SK-N-SH (cell line): ENCODE results near the gene WFIKKN1. TPM values are rescaled to one million over a fixed set of nuclear protein-coding genes. Genes with fewer than 3 reads are reported as not detected.

Experiments used
- CTCF ChIA-PET: fragments of 300-600, 350-600 bp; formaldehyde crosslinking; extraction: SDS; loops from one replicate; lab custom pipeline; 2021; lab: Yijun Ruan, JAX
- POLR2A ChIA-PET: fragments of 350-600 bp; sonication (Branson Sonifier 250); formaldehyde crosslinking; extraction: SDS; loops from one replicate; lab custom pipeline; 2020; ENCODE audit warnings: antibody characterized with exemption, inconsistent platforms; lab: Yijun Ruan, JAX
- DNase-seq: peaks from one replicate; pipeline ENCODE4 v3.0.0; 2012
- H2AFZ ChIP-seq: fragments of 200-600 bp; sonication (generic); 2 replicates; pipeline ENCODE4 v1.8.1; 2016; ENCODE audit warnings: antibody characterized with exemption, mild to moderate bottlenecking, low read depth
- H3F3A ChIP-seq: fragments of 200-600 bp; sonication (generic); replicated peaks from 2 replicates; pipeline ENCODE3; 2016; ENCODE audit warnings: antibody characterized with exemption, mild to moderate bottlenecking; ENCODE audit not compliant: insufficient read depth
- H3K27ac ChIP-seq, 2 experiments: fragments of 200-500 bp in 1 of 2; fragments of 200-600 bp in 1 of 2; sonication (Bioruptor generic) in 1 of 2; sonication (generic), shearing (Covaris generic) in 1 of 2; 2 replicates each; pipeline versions ENCODE4 v1.5.1 to v1.6.1; 2014 to 2016; ENCODE audit warnings: low read depth in 2 of 2, inconsistent platforms in 1 of 2, low read length in 1 of 2, mild to moderate bottlenecking in 1 of 2, mixed read lengths in 1 of 2
- H3K27me3 ChIP-seq: fragments of 200-600 bp; sonication (generic), shearing (Covaris generic); 2 replicates; pipeline ENCODE4 v1.6.1; 2016; ENCODE audit warnings: mixed run types; ENCODE audit not compliant: insufficient read depth
- H3K36me3 ChIP-seq, 2 experiments: fragments of 200-500 bp in 1 of 2; fragments of 200-600 bp in 1 of 2; sonication (Bioruptor generic) in 1 of 2; sonication (generic) in 1 of 2; replicated peaks in 1 of 2; 2 replicates each; pipeline versions ENCODE3 to v1.5.1; 2014 to 2016; ENCODE audit warnings: low read length in 1 of 2, mild to moderate bottlenecking in 1 of 2; ENCODE audit not compliant: insufficient read depth in 2 of 2, control insufficient read depth in 1 of 2
- H3K4me1 ChIP-seq, 2 experiments: fragments of 200-500 bp in 1 of 2; fragments of 200-600 bp in 1 of 2; sonication (Bioruptor generic) in 1 of 2; sonication (generic), shearing (Covaris generic) in 1 of 2; 2 replicates each; pipeline versions ENCODE4 v1.5.1 to v1.6.1; 2014 to 2016; ENCODE audit warnings: low read depth in 1 of 2, low read length in 1 of 2, mixed run types in 1 of 2; ENCODE audit not compliant: insufficient read depth in 2 of 2, control insufficient read depth in 1 of 2
- H3K4me2 ChIP-seq: fragments of 200-600 bp; sonication (generic), shearing (Covaris generic); 2 replicates; pipeline ENCODE4 v1.6.1; 2017; ENCODE audit warnings: mixed run types
- H3K4me3 ChIP-seq, 2 experiments: fragments of 200-500 bp in 1 of 2; fragments of 200-600 bp in 1 of 2; sonication (Bioruptor generic) in 1 of 2; sonication (generic), shearing (Covaris generic) in 1 of 2; 2 replicates each; pipeline versions ENCODE4 v1.5.1 to v1.8.1; 2014 to 2016; ENCODE audit warnings: low read depth in 2 of 2, inconsistent platforms in 1 of 2, low read length in 1 of 2, mild to moderate bottlenecking in 1 of 2, mixed read lengths in 1 of 2, moderate library complexity in 1 of 2
- H3K79me2 ChIP-seq: fragments of 200-600 bp; sonication (generic); 2 replicates; pipeline ENCODE4 v1.8.1; 2017; ENCODE audit warnings: mild to moderate bottlenecking; ENCODE audit not compliant: insufficient read depth
- H3K9ac ChIP-seq: fragments of 200-600 bp; sonication (generic); 2 replicates; pipeline ENCODE4 v1.6.1; 2017; ENCODE audit warnings: mixed run types
- H3K9me2 ChIP-seq: fragments of 200-600 bp; sonication (generic); 2 replicates; pipeline ENCODE4 v1.6.1; 2017; ENCODE audit warnings: mixed run types
- H3K9me3 ChIP-seq: fragments of 200-600 bp; sonication (generic); 2 replicates; pipeline ENCODE4 v1.6.1; 2017; ENCODE audit warnings: mixed run types, mild to moderate bottlenecking, moderate library complexity
- H4K20me1 ChIP-seq: fragments of 200-600 bp; sonication (generic); 2 replicates; pipeline ENCODE4 v1.6.1; 2017; ENCODE audit warnings: mild to moderate bottlenecking, mixed run types; ENCODE audit not compliant: insufficient read depth
- CTCF ChIP-seq: fragments of 200-600 bp; sonication (generic); IDR thresholded peaks from 2 replicates; pipeline ENCODE4 v1.6.1; 2017; ENCODE audit warnings: antibody characterized with exemption, mild to moderate bottlenecking, moderate library complexity
- ELF1 ChIP-seq: IDR thresholded peaks from 2 replicates; pipeline ENCODE4 v1.4.0; 2012
- EZH2phosphoT487 ChIP-seq: fragments of 200-600 bp; sonication (generic); IDR thresholded peaks from 2 replicates; pipeline ENCODE4 v1.6.1; 2017; ENCODE audit warnings: low read depth, mixed run types, mild to moderate bottlenecking, antibody characterized with exemption, moderate library complexity, borderline replicate concordance
- FOXM1 ChIP-seq: IDR thresholded peaks from 2 replicates; pipeline ENCODE4 v1.4.0; 2012; ENCODE audit warnings: low read depth, mild to moderate bottlenecking
- GABPA ChIP-seq: IDR thresholded peaks from 2 replicates; pipeline ENCODE4 v1.4.0; 2012; ENCODE audit warnings: low read depth, mild to moderate bottlenecking
- GATA2 ChIP-seq: sonication (generic); formaldehyde crosslinking; IDR thresholded peaks from 2 replicates; pipeline ENCODE4 v1.5.0; 2020; ENCODE audit warnings: mild to moderate bottlenecking, missing genetic modification reagents
- IRF3 ChIP-seq: fragments of 150-350 bp; IDR thresholded peaks from 2 replicates; pipeline ENCODE4 v1.6.1; 2016; ENCODE audit warnings: mild to moderate bottlenecking, low read depth, low read length
- MAX ChIP-seq: IDR thresholded peaks from 2 replicates; pipeline ENCODE4 v1.4.0; 2012; ENCODE audit warnings: low read depth
- MEF2A ChIP-seq: IDR thresholded peaks from 2 replicates; pipeline ENCODE4 v1.4.0; 2012; ENCODE audit warnings: low read depth, borderline replicate concordance
- NFIC ChIP-seq: IDR thresholded peaks from 2 replicates; pipeline ENCODE4 v1.4.0; 2012; ENCODE audit warnings: borderline replicate concordance
- NRF1 ChIP-seq: IDR thresholded peaks from 2 replicates; pipeline ENCODE4 v1.6.1; 2012; ENCODE audit warnings: low read depth, mild to moderate bottlenecking, low read length
- PBX3 ChIP-seq: IDR thresholded peaks from 2 replicates; pipeline ENCODE4; 2012
- RAD21 ChIP-seq: IDR thresholded peaks from 2 replicates; pipeline ENCODE4 v1.6.1; 2012; ENCODE audit warnings: mild to moderate bottlenecking, low read length
- RCOR1 ChIP-seq: fragments of 150-350 bp; IDR thresholded peaks from 2 replicates; pipeline ENCODE4 v1.6.1; 2017; ENCODE audit warnings: antibody characterized with exemption, low read length
- REST ChIP-seq: IDR thresholded peaks from 2 replicates; pipeline ENCODE4 v1.6.1; 2012; ENCODE audit warnings: mild to moderate bottlenecking, low read depth, low read length, moderate library complexity
- SIN3A ChIP-seq: IDR thresholded peaks from 2 replicates; pipeline ENCODE4 v1.6.1; 2012; ENCODE audit warnings: low read depth, mild to moderate bottlenecking, low read length, moderate library complexity, borderline replicate concordance
- SMC3 ChIP-seq: IDR thresholded peaks from 2 replicates; pipeline ENCODE4 v1.6.1; 2012; ENCODE audit warnings: low read depth, low read length, improper control_type of control experiment
- USF2 ChIP-seq: fragments of 150-350 bp; IDR thresholded peaks from 2 replicates; pipeline ENCODE4 v1.6.1; 2017; ENCODE audit warnings: antibody characterized with exemption, low read length, low read depth, borderline replicate concordance
- WGBS: methylation state at CpG from one replicate; pipeline ENCODE4 v1.1.6; 2017; ENCODE audit warnings: low lambda C conversion rate; 5-methylcytosine and 5-hydroxymethylcytosine counted together
- polyA plus RNA-seq, 3 experiments: library from polyadenylated mRNA; depleted of rRNA; stranded (reverse); fragments of >200 nt; gene quantifications; 2 replicates each; pipeline ENCODE4 v1.2.3, GENCODE V29; 2012

WFIKKN1 gene
- polyA plus RNA-seq, 1 of the 3 experiments (the other 2 are of a cell fraction), result 0.16 TPM

GRCh38 chr16:593807-594206 lies 37.0 kb upstream of the WFIKKN1 start (continued):
- TF ChIP-seq NFIC (no peak), SMC3 (no peak), MAX (no peak)
- TF ChIP-seq, all 33 proteins: peak for 0

- CTCF ChIA-PET, result no interaction called here
- no peak overlapping the region for H2AFZ ChIP-seq
- H3F3A ChIP-seq, result peaks cover 2% of the 10 kb centered on the region
- H3K27ac ChIP-seq, result no peak overlapping the region
- H3K9ac ChIP-seq, result no peak overlapping the region
- no peak overlapping the region for H3K4me2 ChIP-seq
- H3K9me2 ChIP-seq, result no peaks in the 10 kb centered on the region
- H3K27me3 ChIP-seq, result no peaks in the 10 kb centered on the region
- H3K79me2 ChIP-seq, result peaks cover 75% of the 10 kb centered on the region
- 91% methylated on average over 6 of the region's 18 CpGs for WGBS
- no peak overlapping the region for H3K4me3 ChIP-seq
- DNase-seq, result no peak
- H4K20me1 ChIP-seq, result peaks cover 52% of the 10 kb centered on the region
- peaks cover 0 to 2% of the 10 kb centered on the region in 2 experiments for H3K36me3 ChIP-seq
- TF ChIP-seq FOXM1 (no peak), USF2 (no peak), RCOR1 (no peak), NRF1 (no peak), GATA2 (CRISPR knock-in tag) (no peak), CTCF (no peak), NFIC (no peak), PBX3 (no peak), MEF2A (no peak), RAD21 (no peak), EZH2phosphoT487 (no peak), GABPA (no peak), REST (no peak), SIN3A (no peak), ELF1 (no peak), IRF3 (no peak)
- TF ChIP-seq, all 33 proteins: peak for 0
- no peaks in the 10 kb centered on the region for H3K9me3 ChIP-seq
- H3K4me1 ChIP-seq, result peaks cover 0 to 8% of the 10 kb centered on the region in 2 experiments; a peak in 1 of 4 replicates
- POLR2A ChIA-PET, result no interaction called here
These were observed 35.7 kb upstream of the WFIKKN1 start for GRCh38 chr16:595094-595528.
